Immature natural killer cell (primary cell): Measurements from ENCODE around the gene MICA. TPM values are rescaled to one million over a fixed set of nuclear protein-coding genes. Genes with fewer than 3 reads are reported as not detected.

Source experiments
- DNase-seq, 3 donors: peaks; one replicate each; pipeline ENCODE4 v3.0.0; 2022; ENCODE audit warnings: mixed read lengths in 1 of 3
- H3K27ac Mint-ChIP-seq, 6 donors: one replicate each; pipeline ENCODE4 v1.8.0; 2020; ENCODE audit warnings: mixed read lengths in 6 of 6, mild to moderate bottlenecking in 5 of 6, inconsistent platforms in 4 of 6, moderate library complexity in 3 of 6
- H3K27me3 Mint-ChIP-seq, 3 donors: one replicate each; pipeline ENCODE4 v1.8.0; 2020 to 2021; ENCODE audit warnings: low read depth in 3 of 3, mild to moderate bottlenecking in 3 of 3, mixed read lengths in 3 of 3, moderate library complexity in 3 of 3, inconsistent platforms in 1 of 3
- H3K36me3 Mint-ChIP-seq, 3 donors: one replicate each; pipeline ENCODE4 v1.8.0; 2020; ENCODE audit warnings: mixed read lengths in 3 of 3, inconsistent platforms in 2 of 3, mild to moderate bottlenecking in 2 of 3
- H3K4me1 Mint-ChIP-seq, 2 donors: one replicate each; pipeline ENCODE4 v1.8.0; 2020; ENCODE audit warnings: inconsistent platforms in 2 of 2, mild to moderate bottlenecking in 2 of 2, mixed read lengths in 2 of 2, moderate library complexity in 1 of 2
- H3K4me3 Mint-ChIP-seq, 5 donors: one replicate each; pipeline ENCODE4 v1.8.0; 2020; ENCODE audit warnings: mild to moderate bottlenecking in 5 of 5, mixed read lengths in 5 of 5, inconsistent platforms in 3 of 5, moderate library complexity in 3 of 5
- H3K9me3 Mint-ChIP-seq, 6 donors: one replicate each; pipeline ENCODE4 v1.8.0; 2020; ENCODE audit warnings: mild to moderate bottlenecking in 6 of 6, mixed read lengths in 6 of 6, inconsistent platforms in 4 of 6, moderate library complexity in 3 of 6
- polyA plus RNA-seq, 3 donors: library from polyadenylated mRNA; unstranded; fragments of 300-500 nt; fragmentation: Illumina TruSeq; gene quantifications; one replicate each; pipeline ENCODE4 v1.2.3, GENCODE V29; 2021

The MICA gene
- polyA plus RNA-seq, 3 donors from 2014 or later: 5.7 to 6.9 (median 6.4) TPM

DNA sequence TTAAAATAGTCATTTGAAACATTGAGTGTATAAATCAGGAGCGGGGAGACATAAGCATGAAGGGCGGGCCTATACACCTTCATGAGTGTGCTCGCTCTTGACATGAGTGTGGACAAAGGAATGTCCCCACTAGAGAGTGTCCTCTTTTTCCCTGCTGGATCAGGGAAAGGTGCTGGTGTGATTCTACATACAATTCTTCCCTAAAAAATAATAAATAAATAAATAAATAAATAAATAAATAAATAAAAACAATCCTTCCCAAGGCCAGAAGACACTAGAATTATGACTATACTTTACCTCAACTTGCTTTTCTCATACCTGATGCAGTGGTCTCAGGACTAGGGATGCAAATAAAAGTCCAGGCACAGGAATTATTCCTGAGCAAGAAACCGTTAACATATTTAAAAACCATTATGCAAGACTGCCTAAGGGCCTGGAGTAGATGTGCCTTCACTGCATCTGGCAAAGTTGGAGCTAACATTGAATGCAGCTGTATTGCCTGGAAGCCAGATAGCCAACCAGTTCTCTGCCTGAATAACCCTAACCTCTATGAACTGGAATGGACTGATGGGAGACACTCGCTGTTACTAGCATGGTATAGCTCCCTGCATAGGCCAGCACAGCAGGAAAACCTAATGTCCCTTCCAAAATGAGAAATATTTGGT lies 57.1 kb downstream of the MICA start:
- peaks cover 35 to 36% of the 10 kb centered on the region in 2 donors for H3K4me1 Mint-ChIP-seq
- H3K27ac Mint-ChIP-seq: peak overlapping the region in 3 of 6 donors; percentile 1 to 52 (median 26)
- DNase-seq: no peak
- H3K36me3 Mint-ChIP-seq: peaks cover 16 to 22% (median 18%) of the 10 kb centered on the region in 3 donors
- H3K27me3 Mint-ChIP-seq: peaks cover 11 to 31% (median 12%) of the 10 kb centered on the region in 3 donors
- H3K4me3 Mint-ChIP-seq: peak overlapping the region in 1 of 5 donors; percentile 15
- H3K9me3 Mint-ChIP-seq: no peaks in the 10 kb centered on the region

- peaks cover 12 to 34% (median 13%) of the 10 kb centered on the region in 3 donors for H3K27me3 Mint-ChIP-seq
- peak in 1 of 3 donors; percentile 9 for DNase-seq
- peaks cover 53 to 54% of the 10 kb centered on the region in 2 donors for H3K4me1 Mint-ChIP-seq
- H3K9me3 Mint-ChIP-seq: no peaks in the 10 kb centered on the region
- peak overlapping the region; percentile 98 to 100 (median 99) for H3K4me3 Mint-ChIP-seq
- H3K27ac Mint-ChIP-seq: peak overlapping the region; percentile 99 to 100 (median 99)
- peaks cover 16 to 24% (median 23%) of the 10 kb centered on the region in 3 donors for H3K36me3 Mint-ChIP-seq
Observed at GRCh38 chr6:31462026-31462963, 58.9 kb downstream of the MICA start.

- peaks cover 12 to 35% (median 13%) of the 10 kb centered on the region in 3 donors for H3K27me3 Mint-ChIP-seq
- no peaks in the 10 kb centered on the region for H3K9me3 Mint-ChIP-seq
- H3K36me3 Mint-ChIP-seq: peaks cover 16 to 29% (median 27%) of the 10 kb centered on the region in 3 donors
- peaks cover 62 to 63% of the 10 kb centered on the region in 2 donors for H3K4me1 Mint-ChIP-seq
- H3K4me3 Mint-ChIP-seq: peak overlapping the region; percentile 98 to 100 (median 99)
- peak overlapping the region; percentile 99 to 100 (median 99) for H3K27ac Mint-ChIP-seq
- DNase-seq: peak; percentile 95 to 97 (median 96)
Observed at GRCh38 chr6:31462964-31463870, 59.8 kb downstream of the MICA start.

- no peaks in the 10 kb centered on the region for H3K9me3 Mint-ChIP-seq
- peak overlapping the region; percentile 99 to 100 (median 99) for H3K27ac Mint-ChIP-seq
- peak; percentile 10 to 19 (median 17) for DNase-seq
- peak overlapping the region; percentile 98 to 100 (median 99) for H3K4me3 Mint-ChIP-seq
- peaks cover 19 to 29% (median 27%) of the 10 kb centered on the region in 3 donors for H3K36me3 Mint-ChIP-seq
- H3K27me3 Mint-ChIP-seq: peaks cover 12 to 35% (median 13%) of the 10 kb centered on the region in 3 donors
- peaks cover 75 to 76% of the 10 kb centered on the region in 2 donors for H3K4me1 Mint-ChIP-seq
Observed at GRCh38 chr6:31464252-31465184, 61.1 kb downstream of the MICA start.

Other genes with a start within 250 kb of the MICA start
- gene CCHCR1, start 245.8 kb upstream of the MICA start, polyA plus RNA-seq: 1 to 10 TPM in 2 of 3 donors, under 1 TPM in 1; 0.42 to 6.1 (median 4.8) TPM
- gene TCF19, start 245.0 kb upstream of the MICA start, polyA plus RNA-seq: 10 to 100 TPM in 2 of 3 donors, 1 to 10 TPM in 1; 9.4 to 13.7 (median 12.7) TPM
- gene POU5F1, start 232.9 kb upstream of the MICA start, polyA plus RNA-seq: under 1 TPM in 1 of 3 donors, not detected in 2; 0.15 TPM
- 1,000 to 10,000 TPM; 2,339 to 4,766 (median 4,197) TPM for gene HLA-C, start 131.5 kb upstream of the MICA start, polyA plus RNA-seq
- gene HLA-B, start 46.4 kb upstream of the MICA start, polyA plus RNA-seq: over 10,000 TPM in 2 of 3 donors, 1,000 to 10,000 TPM in 1; 9,643 to 11,927 (median 10,594) TPM
- gene MICB, start 94.5 kb downstream of the MICA start, polyA plus RNA-seq: 10 to 100 TPM in 2 of 3 donors, 1 to 10 TPM in 1; 7.4 to 15.2 (median 10.3) TPM
- gene MCCD1, start 125.4 kb downstream of the MICA start, polyA plus RNA-seq: not detected
- gene DDX39B, start 138.4 kb downstream of the MICA start, polyA plus RNA-seq: 10 to 100 TPM; 49.7 to 71.6 (median 56.2) TPM
- gene ATP6V1G2, start 143.0 kb downstream of the MICA start, polyA plus RNA-seq: not detected
- 10 to 100 TPM in 2 of 3 donors, 1 to 10 TPM in 1; 5.0 to 15.0 (median 13.6) TPM for gene NFKBIL1, start 144.0 kb downstream of the MICA start, polyA plus RNA-seq
- 1 to 10 TPM; 1.4 to 6.6 (median 3.1) TPM for gene LTA, start 168.7 kb downstream of the MICA start, polyA plus RNA-seq
- 1 to 10 TPM; 2.1 to 5.9 (median 5.6) TPM for gene TNF, start 172.0 kb downstream of the MICA start, polyA plus RNA-seq
- gene LTB, start 178.8 kb downstream of the MICA start, polyA plus RNA-seq: 100 to 1,000 TPM; 132 to 137 (median 133) TPM
- 10 to 100 TPM; 20.3 to 44.8 (median 42.3) TPM for gene LST1, start 182.7 kb downstream of the MICA start, polyA plus RNA-seq
- 100 to 1,000 TPM; 393 to 414 (median 409) TPM for gene NCR3, start 189.4 kb downstream of the MICA start, polyA plus RNA-seq
- 10 to 100 TPM in 2 of 3 donors, 1 to 10 TPM in 1; 6.6 to 44.1 (median 40.3) TPM for gene AIF1, start 211.6 kb downstream of the MICA start, polyA plus RNA-seq
- 10 to 100 TPM in 1 of 3 donors, 1 to 10 TPM in 1, not detected in 1; 2.3 to 13.4 TPM for gene PRRC2A, start 217.1 kb downstream of the MICA start, polyA plus RNA-seq
- gene BAG6, start 249.1 kb downstream of the MICA start, polyA plus RNA-seq: 10 to 100 TPM in 2 of 3 donors, 1 to 10 TPM in 1; 8.5 to 22.7 (median 16.2) TPM